Lower lobe of right lung (tissue), 2 donors: ENCODE results near the gene GRIA2. TPM values are rescaled to one million over a fixed set of nuclear protein-coding genes. Genes with fewer than 3 reads are reported as not detected.
A peak's percentile ranks its signal among the peaks of the same experiment; 100 is the strongest.

Experiments
- ATAC-seq, 2 donors: fragments of 200-7000 bp; cut with Tn5 transposase; one replicate each; pipeline ENCODE4 v1.9.1; 2020 to 2022; ENCODE audit warnings: mild to moderate bottlenecking in 2 of 2, moderate library complexity in 2 of 2
- DNase-seq: peaks from one replicate; pipeline ENCODE4 v3.0.0-alpha.2; 2020
- H3K27ac ChIP-seq: fragments of 200-600 bp; one replicate; pipeline ENCODE4 v1.8.0; 2022
- H3K27me3 ChIP-seq: fragments of 200-600 bp; one replicate; pipeline ENCODE4 v1.8.0; 2022; ENCODE audit warnings: low read depth
- H3K36me3 ChIP-seq: fragments of 200-600 bp; one replicate; pipeline ENCODE4 v1.8.0; 2022; ENCODE audit warnings: mild to moderate bottlenecking
- H3K4me1 ChIP-seq: fragments of 200-600 bp; one replicate; pipeline ENCODE4 v1.8.0; 2022
- H3K4me3 ChIP-seq: fragments of 200-600 bp; one replicate; pipeline ENCODE4 v1.8.0; 2022; ENCODE audit warnings: mild to moderate bottlenecking
- H3K9me3 ChIP-seq: fragments of 200-600 bp; one replicate; pipeline ENCODE4 v1.8.0; 2022
- CTCF ChIP-seq: fragments of 200-600 bp; IDR thresholded peaks from one replicate; pipeline ENCODE4 v1.8.0; 2022; ENCODE audit warnings: antibody characterized with exemption, mild to moderate bottlenecking
- intact Hi-C: fragments of 100-400 bp; cut with DNase I; formaldehyde crosslinking; loops from one replicate; pipeline ENCODE4 v1.11.0; 2022
- total RNA-seq: library from RNA; stranded (reverse); fragmentation: NEBNext Ultra II Directional; extraction: Animal tissue kit (Norgen Biotek cat#: 25700); gene quantifications from one replicate; pipeline ENCODE4 v1.2.1, GENCODE V29; 2021
- donor health status: DM: no; HTN: yes; CAD: no; lungs with severe emphysema.

The GRIA2 gene
- total RNA-seq, 1 donor from 2014 or later = not detected

- Histone ChIP-seq H3K4me1 (no peaks in the 10 kb centered on the region), H3K36me3 (no peaks in the 10 kb centered on the region), H3K27me3 (peaks cover 47% of the 10 kb centered on the region), H3K4me3 (peak overlapping the region; percentile 27), H3K9me3 (no peaks in the 10 kb centered on the region), H3K27ac (no peak overlapping the region)
- intact Hi-C loops = no loop called here
- DNase-seq = no peak
- peak; percentile 29 to 37 for ATAC-seq
- TF ChIP-seq CTCF = no peak
Measured at GRCh38 chr4:157221895-157222770, 1.6 kb downstream of the GRIA2 start.

- intact Hi-C loops = no loop called here
- Histone ChIP-seq H3K4me1 (no peaks in the 10 kb centered on the region), H3K27ac (no peak overlapping the region), H3K4me3 (peak overlapping the region; percentile 27), H3K27me3 (peaks cover 47% of the 10 kb centered on the region), H3K9me3 (no peaks in the 10 kb centered on the region), H3K36me3 (no peaks in the 10 kb centered on the region)
- TF ChIP-seq CTCF = no peak
- ATAC-seq (peak in 1 of 2 donors; percentile 29), DNase-seq (no peak)
Measured at GRCh38 chr4:157222771-157223160, 2.2 kb downstream of the GRIA2 start.

- no peak for DNase-seq
- H3K4me1 ChIP-seq = no peaks in the 10 kb centered on the region
- TF ChIP-seq CTCF = no peak
- H3K36me3 ChIP-seq = no peaks in the 10 kb centered on the region
- H3K9me3 ChIP-seq = no peaks in the 10 kb centered on the region
- peaks cover 47% of the 10 kb centered on the region for H3K27me3 ChIP-seq
- H3K27ac ChIP-seq = no peak overlapping the region
- no peak overlapping the region for H3K4me3 ChIP-seq
- no peak for ATAC-seq
- intact Hi-C loops = no loop called here
Measured at GRCh38 chr4:157223456-157223855, 2.9 kb downstream of the GRIA2 start.

- H3K27me3 ChIP-seq = peaks cover 42% of the 10 kb centered on the region
- ATAC-seq = no peak
- no peaks in the 10 kb centered on the region for H3K36me3 ChIP-seq
- H3K4me1 ChIP-seq = no peaks in the 10 kb centered on the region
- no peak overlapping the region for H3K4me3 ChIP-seq
- no peaks in the 10 kb centered on the region for H3K9me3 ChIP-seq
- DNase-seq = no peak
- no peak for TF ChIP-seq CTCF
- intact Hi-C loops = no loop called here
- no peak overlapping the region for H3K27ac ChIP-seq
Measured at GRCh38 chr4:157225096-157225495, 4.6 kb downstream of the GRIA2 start.

- H3K4me1 ChIP-seq = no peaks in the 10 kb centered on the region
- DNase-seq (no peak), ATAC-seq (no peak)
- H3K27ac ChIP-seq = no peak overlapping the region
- peaks cover 33% of the 10 kb centered on the region for H3K27me3 ChIP-seq
- intact Hi-C loops = no loop called here
- H3K4me3 ChIP-seq = no peak overlapping the region
- TF ChIP-seq CTCF = no peak
- no peaks in the 10 kb centered on the region for H3K36me3 ChIP-seq
- no peaks in the 10 kb centered on the region for H3K9me3 ChIP-seq
Measured at GRCh38 chr4:157226035-157226434, 5.5 kb downstream of the GRIA2 start.
